Nephron (organoid): Measurements from ENCODE around the gene ACVR1.

Source experiments
- H3K27ac Mint-ChIP-seq, 3 experiments: 2 replicates each; pipeline ENCODE4 v1.8.0; 2020; ENCODE audit warnings: mixed read lengths in 3 of 3, mild to moderate bottlenecking in 2 of 3, moderate library complexity in 1 of 3
- H3K27me3 Mint-ChIP-seq: 2 replicates; pipeline ENCODE4 v1.8.0; 2021; ENCODE audit warnings: low read depth, mild to moderate bottlenecking, moderate library complexity, mixed read lengths
- H3K36me3 Mint-ChIP-seq: 2 replicates; pipeline ENCODE4 v1.8.0; 2020; ENCODE audit warnings: low read depth, mixed read lengths
- H3K4me1 Mint-ChIP-seq: 2 replicates; pipeline ENCODE4 v1.8.0; 2020; ENCODE audit warnings: mixed read lengths
- H3K4me3 Mint-ChIP-seq, 3 experiments: 2 replicates each; pipeline ENCODE4 v1.8.0; 2020; ENCODE audit warnings: mild to moderate bottlenecking in 3 of 3, mixed read lengths in 3 of 3, moderate library complexity in 2 of 3
- H3K9me3 Mint-ChIP-seq: 2 replicates; pipeline ENCODE4 v1.8.0; 2020; ENCODE audit warnings: mixed read lengths
- CTCF ChIP-seq, 3 experiments: fragments of 200-600 bp; sonication (generic); IDR thresholded peaks; one replicate each; pipeline ENCODE4 v1.5.0; 2021; ENCODE audit warnings: antibody characterized with exemption in 3 of 3; ENCODE audit not compliant: unreplicated experiment in 3 of 3

The ACVR1 gene

GRCh38 chr2:157699806-157700205, 176.3 kb downstream of the ACVR1 start:
- H3K36me3 Mint-ChIP-seq, result peaks cover 6% of the 10 kb centered on the region
- no peak for TF ChIP-seq CTCF (IDR thresholded peaks at IDR 0.05; ENCODE audit: unreplicated experiment in 3 of 3)
- H3K27ac Mint-ChIP-seq, result no peak overlapping the region
- H3K4me1 Mint-ChIP-seq, result no peaks in the 10 kb centered on the region
- no peaks in the 10 kb centered on the region for H3K27me3 Mint-ChIP-seq
- no peak overlapping the region for H3K4me3 Mint-ChIP-seq
- peaks cover 35% of the 10 kb centered on the region for H3K9me3 Mint-ChIP-seq

GRCh38 chr2:157699009-157699408, 177.1 kb downstream of the ACVR1 start:
- peaks cover 35% of the 10 kb centered on the region for H3K9me3 Mint-ChIP-seq
- TF ChIP-seq CTCF (IDR thresholded peaks at IDR 0.05; ENCODE audit: unreplicated experiment in 3 of 3), result no peak
- H3K36me3 Mint-ChIP-seq, result peaks cover 6% of the 10 kb centered on the region
- no peak overlapping the region for H3K4me3 Mint-ChIP-seq
- no peaks in the 10 kb centered on the region for H3K4me1 Mint-ChIP-seq
- no peaks in the 10 kb centered on the region for H3K27me3 Mint-ChIP-seq
- H3K27ac Mint-ChIP-seq, result no peak overlapping the region

GRCh38 chr2:157698430-157698829, 177.7 kb downstream of the ACVR1 start:
- H3K27me3 Mint-ChIP-seq, result no peaks in the 10 kb centered on the region
- H3K4me3 Mint-ChIP-seq, result no peak overlapping the region
- peaks cover 6% of the 10 kb centered on the region for H3K36me3 Mint-ChIP-seq
- H3K9me3 Mint-ChIP-seq, result peaks cover 32% of the 10 kb centered on the region
- no peak for TF ChIP-seq CTCF (IDR thresholded peaks at IDR 0.05; ENCODE audit: unreplicated experiment in 3 of 3)
- no peaks in the 10 kb centered on the region for H3K4me1 Mint-ChIP-seq
- H3K27ac Mint-ChIP-seq, result no peak overlapping the region

- TF ChIP-seq CTCF (IDR thresholded peaks at IDR 0.05; ENCODE audit: unreplicated experiment in 3 of 3), result no peak
- Mint-ChIP-seq H3K27ac (no peak overlapping the region), H3K4me1 (no peaks in the 10 kb centered on the region), H3K36me3 (no peaks in the 10 kb centered on the region), H3K9me3 (peaks cover 24% of the 10 kb centered on the region), H3K27me3 (no peaks in the 10 kb centered on the region), H3K4me3 (no peak overlapping the region)
Measured at GRCh38 chr2:157696036-157696435, 180.1 kb downstream of the ACVR1 start.

- Mint-ChIP-seq H3K4me1 (no peaks in the 10 kb centered on the region), H3K4me3 (no peak overlapping the region), H3K27ac (no peak overlapping the region), H3K36me3 (no peaks in the 10 kb centered on the region), H3K9me3 (peaks cover 24% of the 10 kb centered on the region), H3K27me3 (no peaks in the 10 kb centered on the region)
- TF ChIP-seq CTCF (IDR thresholded peaks at IDR 0.05; ENCODE audit: unreplicated experiment in 3 of 3), result no peak
Measured at GRCh38 chr2:157692768-157693167, 183.4 kb downstream of the ACVR1 start.

GRCh38 chr2:157691695-157692094, 184.4 kb downstream of the ACVR1 start:
- no peaks in the 10 kb centered on the region for H3K36me3 Mint-ChIP-seq
- no peaks in the 10 kb centered on the region for H3K4me1 Mint-ChIP-seq
- H3K27ac Mint-ChIP-seq, result no peak overlapping the region
- H3K9me3 Mint-ChIP-seq, result peaks cover 27% of the 10 kb centered on the region
- no peaks in the 10 kb centered on the region for H3K27me3 Mint-ChIP-seq
- TF ChIP-seq CTCF (IDR thresholded peaks at IDR 0.05; ENCODE audit: unreplicated experiment in 3 of 3), result no peak
- no peak overlapping the region for H3K4me3 Mint-ChIP-seq
